SK-N-SH treated with all-trans-retinoic acid at 6 μM for 48 hours (cell line): ENCODE data around the gene DPYSL4.

Experiments
- ATAC-seq: fragments of 200-7000 bp; cut with Tn5 transposase; 3 replicates; pipeline ENCODE4 v1.9.1; 2020; ENCODE audit warnings: mild to moderate bottlenecking, moderate library complexity
- ARNTL ChIP-seq: fragments of 450-650 bp; formaldehyde crosslinking; IDR thresholded peaks from 2 replicates; pipeline ENCODE4 v1.5.0; 2020; ENCODE audit warnings: low read depth, mild to moderate bottlenecking, moderate library complexity, borderline replicate concordance
- BACH2 ChIP-seq: fragments of 250-450 bp; sonication (Bioruptor Pico); IDR thresholded peaks from 2 replicates; pipeline ENCODE4 v1.9.0; 2021; ENCODE audit warnings: mild to moderate bottlenecking, borderline replicate concordance
- GLIS3 ChIP-seq: fragments of 250-450 bp; sonication (Bioruptor Pico); IDR thresholded peaks from 2 replicates; pipeline ENCODE4 v1.5.0; 2020; ENCODE audit warnings: mild to moderate bottlenecking, moderate library complexity
- ISL1 ChIP-seq: fragments of 250-450 bp; sonication (Bioruptor Pico); IDR thresholded peaks from 2 replicates; pipeline ENCODE4 v2.1.2; 2022; ENCODE audit warnings: mild to moderate bottlenecking, moderate library complexity
- OSR1 ChIP-seq: fragments of 250-450 bp; sonication (Bioruptor Pico); IDR thresholded peaks from 2 replicates; pipeline ENCODE4 v1.8.0; 2022; ENCODE audit warnings: moderate library complexity, mild to moderate bottlenecking, inconsistent platforms
- RARB ChIP-seq: fragments of 250-450 bp; sonication (Bioruptor Pico); IDR thresholded peaks from 2 replicates; pipeline ENCODE4 v1.8.0; 2021; ENCODE audit warnings: mild to moderate bottlenecking, moderate library complexity
- TCF4 ChIP-seq: fragments of 250-450 bp; sonication (Bioruptor Pico); IDR thresholded peaks from 2 replicates; pipeline ENCODE4 v1.8.0; 2021; ENCODE audit warnings: mild to moderate bottlenecking, moderate library complexity, borderline replicate concordance
- TOX ChIP-seq: fragments of 250-450 bp; sonication (Bioruptor Pico); IDR thresholded peaks from 2 replicates; pipeline ENCODE4 v1.8.0; 2021; ENCODE audit warnings: mild to moderate bottlenecking, moderate library complexity, borderline replicate concordance
- ZC3H10 ChIP-seq: fragments of 250-450 bp; sonication (Bioruptor Pico); IDR thresholded peaks from 2 replicates; pipeline ENCODE4 v1.5.1; 2021; ENCODE audit warnings: mild to moderate bottlenecking, moderate library complexity
- ZFP3 ChIP-seq: fragments of 250-450 bp; sonication (Bioruptor Pico); IDR thresholded peaks from 2 replicates; pipeline ENCODE4 v1.5.0; 2020; ENCODE audit warnings: mild to moderate bottlenecking, moderate library complexity
- ZNF565 ChIP-seq: fragments of 450-650 bp; formaldehyde crosslinking; conservative IDR thresholded peaks from 2 replicates; pipeline ENCODE4 v1.5.0; 2020; ENCODE audit warnings: low read depth, mild to moderate bottlenecking, moderate library complexity
- ZNF8 ChIP-seq: fragments of 450-650 bp; formaldehyde crosslinking; IDR thresholded peaks from 2 replicates; pipeline ENCODE4 v1.5.0; 2020; ENCODE audit warnings: mild to moderate bottlenecking, moderate library complexity
- TF ChIP-seq, protein P1 (sequence below): fragments of 250-450 bp; sonication (Bioruptor Pico); IDR thresholded peaks from 2 replicates; pipeline ENCODE4 v1.5.1; 2021; ENCODE audit warnings: mild to moderate bottlenecking, moderate library complexity
- TF ChIP-seq, protein P2 (sequence below): fragments of 250-450 bp; sonication (Bioruptor Pico); IDR thresholded peaks from 2 replicates; pipeline ENCODE4 v1.8.0; 2020; ENCODE audit warnings: mild to moderate bottlenecking, moderate library complexity, borderline replicate concordance
- TF ChIP-seq, protein P3 (sequence below): fragments of 250-450 bp; sonication (Bioruptor Pico); IDR thresholded peaks from 2 replicates; pipeline ENCODE4 v1.5.1; 2020; ENCODE audit warnings: low read depth, mild to moderate bottlenecking, moderate library complexity
- TF ChIP-seq, protein P4 (sequence below): fragments of 250-450 bp; sonication (Bioruptor Pico); IDR thresholded peaks from 2 replicates; pipeline ENCODE4 v1.5.0; 2020; ENCODE audit warnings: mild to moderate bottlenecking, moderate library complexity

DPYSL4 gene

DNA sequence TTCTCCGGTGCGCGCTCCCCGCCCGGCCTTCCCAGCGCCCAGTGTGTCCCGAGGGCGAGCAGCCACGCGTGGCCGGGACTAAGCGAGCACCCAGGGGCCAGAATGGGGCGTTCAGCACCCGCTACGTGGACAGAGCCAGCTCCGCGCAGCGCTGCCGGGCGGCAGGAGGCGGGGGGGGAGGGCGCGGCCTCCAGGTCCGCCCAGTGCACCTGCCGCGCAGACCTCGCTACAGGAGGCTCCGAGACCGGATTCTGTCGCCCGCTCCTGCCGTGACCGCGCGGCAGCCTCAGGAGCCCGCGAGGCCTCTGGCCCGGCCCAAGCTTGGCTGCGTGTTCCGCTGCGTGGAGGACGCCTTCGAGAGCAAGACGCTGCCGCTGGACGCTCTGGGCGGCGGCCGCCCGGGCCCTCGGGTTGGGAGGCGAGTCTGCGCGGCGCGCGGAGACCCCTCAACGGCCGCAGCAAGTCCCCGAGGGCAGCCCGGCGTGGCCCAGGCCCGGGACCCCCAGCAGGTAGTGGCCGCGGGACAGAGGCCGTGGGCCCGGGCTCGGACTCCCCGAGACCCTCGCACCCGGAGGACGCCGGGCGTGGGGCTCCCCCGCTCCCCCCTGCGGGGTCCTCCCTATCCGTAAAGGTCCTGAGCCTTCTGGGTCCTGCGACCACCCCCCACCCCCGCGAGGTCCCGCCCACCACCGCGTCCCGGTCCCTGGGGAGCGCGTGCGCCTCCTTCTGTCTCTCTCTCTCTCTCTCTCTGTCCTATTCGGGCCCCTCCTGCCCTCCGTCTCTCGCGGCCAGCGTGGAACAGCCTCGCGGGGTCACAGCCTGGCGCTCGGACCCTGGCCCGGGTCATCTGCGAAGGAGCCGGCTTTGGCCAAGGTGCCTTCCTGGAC lies 904 bp upstream of the DPYSL4 start (continued):
- TF ChIP-seq, protein P1, sequence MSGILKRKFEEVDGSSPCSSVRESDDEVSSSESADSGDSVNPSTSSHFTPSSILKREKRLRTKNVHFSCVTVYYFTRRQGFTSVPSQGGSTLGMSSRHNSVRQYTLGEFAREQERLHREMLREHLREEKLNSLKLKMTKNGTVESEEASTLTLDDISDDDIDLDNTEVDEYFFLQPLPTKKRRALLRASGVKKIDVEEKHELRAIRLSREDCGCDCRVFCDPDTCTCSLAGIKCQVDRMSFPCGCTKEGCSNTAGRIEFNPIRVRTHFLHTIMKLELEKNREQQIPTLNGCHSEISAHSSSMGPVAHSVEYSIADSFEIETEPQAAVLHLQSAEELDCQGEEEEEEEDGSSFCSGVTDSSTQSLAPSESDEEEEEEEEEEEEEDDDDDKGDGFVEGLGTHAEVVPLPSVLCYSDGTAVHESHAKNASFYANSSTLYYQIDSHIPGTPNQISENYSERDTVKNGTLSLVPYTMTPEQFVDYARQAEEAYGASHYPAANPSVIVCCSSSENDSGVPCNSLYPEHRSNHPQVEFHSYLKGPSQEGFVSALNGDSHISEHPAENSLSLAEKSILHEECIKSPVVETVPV (CRISPR knock-in tag), result no peak
- no peak for TF ChIP-seq OSR1 (CRISPR knock-in tag)
- no peak for TF ChIP-seq TOX
- no peak for TF ChIP-seq RARB (CRISPR knock-in tag)

DNA sequence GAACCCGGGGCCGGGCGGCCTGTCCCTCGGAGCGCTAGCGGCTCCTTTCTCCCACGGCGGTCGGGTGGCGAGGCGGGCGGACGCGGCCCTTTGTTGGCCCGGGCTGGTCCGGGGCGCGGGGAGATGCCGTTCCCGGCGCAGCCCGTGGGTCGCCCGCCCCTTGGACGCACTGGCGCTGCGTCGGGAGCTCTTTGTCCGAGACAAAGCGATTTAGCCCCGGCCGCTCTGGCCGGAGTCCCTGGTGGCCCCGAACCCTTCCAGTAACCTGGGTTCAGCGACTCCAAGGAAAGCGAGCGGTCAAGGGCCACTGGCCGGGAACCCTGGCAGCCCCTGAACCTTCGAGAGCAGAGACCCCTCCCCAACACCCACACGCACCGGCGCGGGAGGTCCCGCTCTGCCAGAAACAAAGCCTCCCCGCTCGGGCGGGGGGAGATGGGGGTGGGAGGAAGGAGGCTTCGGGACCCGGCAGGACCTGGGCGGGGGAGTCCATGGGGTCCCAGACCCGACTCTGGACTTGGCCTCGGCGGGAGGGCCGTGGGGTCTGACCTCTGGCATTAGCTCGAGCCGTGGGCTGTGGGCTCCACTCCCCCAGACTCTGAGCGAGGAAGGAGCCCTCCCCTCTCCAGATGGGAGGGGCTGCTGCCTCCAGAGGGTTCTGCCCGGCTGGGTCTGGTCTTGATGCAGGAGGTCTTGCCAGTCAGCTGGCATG lies 836 bp downstream of the DPYSL4 start:
- TF ChIP-seq, protein P2, sequence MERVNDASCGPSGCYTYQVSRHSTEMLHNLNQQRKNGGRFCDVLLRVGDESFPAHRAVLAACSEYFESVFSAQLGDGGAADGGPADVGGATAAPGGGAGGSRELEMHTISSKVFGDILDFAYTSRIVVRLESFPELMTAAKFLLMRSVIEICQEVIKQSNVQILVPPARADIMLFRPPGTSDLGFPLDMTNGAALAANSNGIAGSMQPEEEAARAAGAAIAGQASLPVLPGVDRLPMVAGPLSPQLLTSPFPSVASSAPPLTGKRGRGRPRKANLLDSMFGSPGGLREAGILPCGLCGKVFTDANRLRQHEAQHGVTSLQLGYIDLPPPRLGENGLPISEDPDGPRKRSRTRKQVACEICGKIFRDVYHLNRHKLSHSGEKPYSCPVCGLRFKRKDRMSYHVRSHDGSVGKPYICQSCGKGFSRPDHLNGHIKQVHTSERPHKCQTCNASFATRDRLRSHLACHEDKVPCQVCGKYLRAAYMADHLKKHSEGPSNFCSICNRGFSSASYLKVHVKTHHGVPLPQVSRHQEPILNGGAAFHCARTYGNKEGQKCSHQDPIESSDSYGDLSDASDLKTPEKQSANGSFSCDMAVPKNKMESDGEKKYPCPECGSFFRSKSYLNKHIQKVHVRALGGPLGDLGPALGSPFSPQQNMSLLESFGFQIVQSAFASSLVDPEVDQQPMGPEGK, result no peak
- no peak for TF ChIP-seq TOX
- TF ChIP-seq ZNF565 (CRISPR knock-in tag), result no peak
- TF ChIP-seq ZNF8, result no peak
- TF ChIP-seq, protein P3, sequence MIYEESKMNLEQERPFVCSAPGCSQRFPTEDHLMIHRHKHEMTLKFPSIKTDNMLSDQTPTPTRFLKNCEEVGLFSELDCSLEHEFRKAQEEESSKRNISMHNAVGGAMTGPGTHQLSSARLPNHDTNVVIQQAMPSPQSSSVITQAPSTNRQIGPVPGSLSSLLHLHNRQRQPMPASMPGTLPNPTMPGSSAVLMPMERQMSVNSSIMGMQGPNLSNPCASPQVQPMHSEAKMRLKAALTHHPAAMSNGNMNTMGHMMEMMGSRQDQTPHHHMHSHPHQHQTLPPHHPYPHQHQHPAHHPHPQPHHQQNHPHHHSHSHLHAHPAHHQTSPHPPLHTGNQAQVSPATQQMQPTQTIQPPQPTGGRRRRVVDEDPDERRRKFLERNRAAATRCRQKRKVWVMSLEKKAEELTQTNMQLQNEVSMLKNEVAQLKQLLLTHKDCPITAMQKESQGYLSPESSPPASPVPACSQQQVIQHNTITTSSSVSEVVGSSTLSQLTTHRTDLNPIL (CRISPR knock-in tag), result no peak
- TF ChIP-seq RARB (CRISPR knock-in tag), result no peak
- TF ChIP-seq BACH2 (CRISPR knock-in tag), result no peak
- TF ChIP-seq ISL1 (CRISPR knock-in tag), result no peak
- no peak for TF ChIP-seq GLIS3
- TF ChIP-seq, protein P1 (CRISPR knock-in tag), result no peak
- no peak for TF ChIP-seq ZC3H10 (CRISPR knock-in tag)
- peak; percentile 59 for ATAC-seq

DNA sequence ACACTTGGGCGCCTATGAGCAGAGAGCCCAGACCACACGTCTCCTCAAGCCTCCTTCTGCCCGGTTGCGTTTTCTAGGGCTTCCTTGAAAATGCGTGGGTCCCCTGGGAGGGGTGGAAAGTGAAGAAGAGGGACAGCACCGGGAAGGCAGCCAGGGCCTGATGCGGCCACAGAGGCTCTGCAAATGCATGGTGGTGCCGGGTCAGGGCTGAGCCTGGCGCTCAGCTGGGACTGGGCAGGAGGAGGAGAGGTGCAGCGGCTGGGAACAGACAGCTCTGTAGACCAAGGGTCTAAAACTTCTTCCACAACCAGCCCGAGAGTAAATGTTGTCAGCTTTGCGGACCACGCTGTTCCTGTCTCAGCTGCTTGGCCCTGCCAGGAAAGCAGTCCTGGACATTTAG lies 1.6 kb downstream of the DPYSL4 start:
- peak; percentile 12; the same call in 2 of the 3 replicates for ATAC-seq
- no peak for TF ChIP-seq ARNTL (CRISPR knock-in tag)
- TF ChIP-seq TCF4 (CRISPR knock-in tag), result no peak
- TF ChIP-seq ZC3H10 (CRISPR knock-in tag), result no peak
- TF ChIP-seq, protein P3 (CRISPR knock-in tag), result no peak
- no peak for TF ChIP-seq RARB (CRISPR knock-in tag)
- TF ChIP-seq ZFP3, result no peak
- no peak for TF ChIP-seq BACH2 (CRISPR knock-in tag)
- TF ChIP-seq, protein P4, sequence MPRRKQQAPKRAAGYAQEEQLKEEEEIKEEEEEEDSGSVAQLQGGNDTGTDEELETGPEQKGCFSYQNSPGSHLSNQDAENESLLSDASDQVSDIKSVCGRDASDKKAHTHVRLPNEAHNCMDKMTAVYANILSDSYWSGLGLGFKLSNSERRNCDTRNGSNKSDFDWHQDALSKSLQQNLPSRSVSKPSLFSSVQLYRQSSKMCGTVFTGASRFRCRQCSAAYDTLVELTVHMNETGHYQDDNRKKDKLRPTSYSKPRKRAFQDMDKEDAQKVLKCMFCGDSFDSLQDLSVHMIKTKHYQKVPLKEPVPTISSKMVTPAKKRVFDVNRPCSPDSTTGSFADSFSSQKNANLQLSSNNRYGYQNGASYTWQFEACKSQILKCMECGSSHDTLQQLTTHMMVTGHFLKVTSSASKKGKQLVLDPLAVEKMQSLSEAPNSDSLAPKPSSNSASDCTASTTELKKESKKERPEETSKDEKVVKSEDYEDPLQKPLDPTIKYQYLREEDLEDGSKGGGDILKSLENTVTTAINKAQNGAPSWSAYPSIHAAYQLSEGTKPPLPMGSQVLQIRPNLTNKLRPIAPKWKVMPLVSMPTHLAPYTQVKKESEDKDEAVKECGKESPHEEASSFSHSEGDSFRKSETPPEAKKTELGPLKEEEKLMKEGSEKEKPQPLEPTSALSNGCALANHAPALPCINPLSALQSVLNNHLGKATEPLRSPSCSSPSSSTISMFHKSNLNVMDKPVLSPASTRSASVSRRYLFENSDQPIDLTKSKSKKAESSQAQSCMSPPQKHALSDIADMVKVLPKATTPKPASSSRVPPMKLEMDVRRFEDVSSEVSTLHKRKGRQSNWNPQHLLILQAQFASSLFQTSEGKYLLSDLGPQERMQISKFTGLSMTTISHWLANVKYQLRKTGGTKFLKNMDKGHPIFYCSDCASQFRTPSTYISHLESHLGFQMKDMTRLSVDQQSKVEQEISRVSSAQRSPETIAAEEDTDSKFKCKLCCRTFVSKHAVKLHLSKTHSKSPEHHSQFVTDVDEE, result no peak
